IMR-90 (cell line): ENCODE results near the gene CC2D1A. TPM values are rescaled to one million over a fixed set of nuclear protein-coding genes. Genes with fewer than 3 reads are reported as not detected.
A peak's percentile ranks its signal among the peaks of the same experiment; 100 is the strongest.

Source experiments
- ATAC-seq: fragments of 200-7000 bp; cut with Tn5 transposase; 2 replicates; pipeline ENCODE4 v1.9.1; 2020; ENCODE audit warnings: low read depth, mild to moderate bottlenecking, moderate library complexity
- BruUV-seq: library from RNA; stranded (reverse); fragments of 400-500 nt; replicated peaks from 2 replicates; lab custom pipeline; 2021; lab: Mats Ljungman, UMichigan
- CTCF ChIA-PET: fragments of 300-600 bp; formaldehyde crosslinking; extraction: SDS; loops from one replicate; lab custom pipeline; 2021; ENCODE audit warnings: antibody characterized with exemption; lab: Yijun Ruan, JAX
- POLR2A ChIA-PET: fragments of 300-600 bp; sonication (Branson Sonifier 250); formaldehyde crosslinking; loops from one replicate; lab custom pipeline; 2022; ENCODE audit warnings: antibody characterized with exemption; ENCODE audit not compliant: unreplicated experiment; lab: Charles Lee
- DNase-seq: peaks from one replicate; pipeline ENCODE4 v3.0.0; 2013
- H2AFZ ChIP-seq: replicated peaks from 2 replicates; pipeline ENCODE3; 2013; ENCODE audit warnings: low read length, mild to moderate bottlenecking; ENCODE audit not compliant: poor library complexity
- H2AK5ac ChIP-seq: 2 replicates; pipeline ENCODE4 v1.6.1; 2013; ENCODE audit warnings: low read depth, low read length, inconsistent platforms
- H2AK9ac ChIP-seq: replicated peaks from 2 replicates; pipeline ENCODE3; 2013; ENCODE audit warnings: mild to moderate bottlenecking, low read depth, low read length, moderate library complexity; ENCODE audit not compliant: poor library complexity
- H2BK120ac ChIP-seq: 2 replicates; pipeline ENCODE4 v1.6.1; 2013; ENCODE audit warnings: low read depth, low read length, inconsistent platforms
- H2BK15ac ChIP-seq: 3 replicates; pipeline ENCODE4 v1.6.1; 2013; ENCODE audit warnings: low read depth, low read length, inconsistent platforms
- H2BK20ac ChIP-seq: 2 replicates; pipeline ENCODE4 v1.6.1; 2013; ENCODE audit warnings: low read depth, mild to moderate bottlenecking, inconsistent platforms, low read length, moderate library complexity
- H2BK5ac ChIP-seq: 2 replicates; pipeline ENCODE4 v1.6.1; 2013; ENCODE audit warnings: mild to moderate bottlenecking, low read depth, low read length, inconsistent platforms; ENCODE audit not compliant: poor library complexity, severe bottlenecking
- H3K14ac ChIP-seq: replicated peaks from 2 replicates; pipeline ENCODE4 v1.6.1; 2013; ENCODE audit warnings: low read depth, low read length, inconsistent platforms
- H3K18ac ChIP-seq: 2 replicates; pipeline ENCODE4 v1.6.1; 2013; ENCODE audit warnings: low read depth, low read length, control low read depth
- H3K23ac ChIP-seq: 2 replicates; pipeline ENCODE4 v1.6.1; 2013; ENCODE audit warnings: low read depth, low read length, inconsistent platforms
- H3K27ac ChIP-seq: 2 replicates; pipeline ENCODE4 v1.5.1; 2013; ENCODE audit warnings: mild to moderate bottlenecking, control low read depth, low read length; ENCODE audit not compliant: insufficient read depth
- H3K27me3 ChIP-seq: 2 replicates; pipeline ENCODE4 v1.6.1; 2013; ENCODE audit warnings: low read length; ENCODE audit not compliant: control insufficient read depth, insufficient read depth
- H3K36me3 ChIP-seq: 2 replicates; pipeline ENCODE4 v1.6.1; 2013; ENCODE audit warnings: low read length, mixed read lengths; ENCODE audit not compliant: control insufficient read depth, insufficient read depth
- H3K4ac ChIP-seq: 2 replicates; pipeline ENCODE4 v1.6.1; 2013; ENCODE audit warnings: low read depth, low read length, inconsistent platforms
- H3K4me1 ChIP-seq: 2 replicates; pipeline ENCODE4 v1.6.1; 2013; ENCODE audit warnings: low read length, mixed read lengths; ENCODE audit not compliant: control insufficient read depth, insufficient read depth
- H3K4me2 ChIP-seq: 2 replicates; pipeline ENCODE4 v1.6.1; 2013; ENCODE audit warnings: low read depth, mild to moderate bottlenecking, control low read depth, low read length, moderate library complexity
- H3K4me3 ChIP-seq: 2 replicates; pipeline ENCODE4 v1.5.1; 2013; ENCODE audit warnings: low read depth, mild to moderate bottlenecking, control low read depth, low read length, moderate library complexity; ENCODE audit not compliant: insufficient read depth
- H3K56ac ChIP-seq: 2 replicates; pipeline ENCODE4 v1.6.1; 2013; ENCODE audit warnings: low read length, inconsistent platforms; ENCODE audit not compliant: insufficient read depth; ENCODE audit errors: extremely low read depth
- H3K79me1 ChIP-seq, 2 experiments: 2 replicates each; pipeline ENCODE4 v1.6.1; 2013; ENCODE audit warnings: low read length in 2 of 2, inconsistent platforms in 1 of 2, low read depth in 1 of 2
- H3K9ac ChIP-seq: 2 replicates; pipeline ENCODE4 v1.6.1; 2013; ENCODE audit warnings: low read depth, low read length, control low read depth
- H3K9me1 ChIP-seq: 2 replicates; pipeline ENCODE4 v1.6.1; 2013; ENCODE audit warnings: low read length, inconsistent platforms; ENCODE audit not compliant: insufficient read depth
- H3K9me3 ChIP-seq: 2 replicates; pipeline ENCODE4 v1.6.1; 2013; ENCODE audit warnings: low read length; ENCODE audit not compliant: control insufficient read depth, insufficient read depth
- H4K20me1 ChIP-seq: 2 replicates; pipeline ENCODE4 v1.6.1; 2013; ENCODE audit warnings: low read length, inconsistent platforms; ENCODE audit not compliant: insufficient read depth
- H4K5ac ChIP-seq: 2 replicates; pipeline ENCODE4 v1.6.1; 2013; ENCODE audit warnings: mild to moderate bottlenecking, low read depth, low read length, control low read depth
- H4K8ac ChIP-seq, 2 experiments: 2 replicates each; pipeline ENCODE4 v1.6.1; 2013; ENCODE audit warnings: low read depth in 2 of 2, low read length in 2 of 2, control low read depth in 1 of 2, inconsistent platforms in 1 of 2
- H4K91ac ChIP-seq: 2 replicates; pipeline ENCODE4 v1.6.1; 2013; ENCODE audit warnings: low read depth, low read length, inconsistent platforms; ENCODE audit not compliant: insufficient read depth
- BHLHE40 ChIP-seq: fragments of 150-350 bp; IDR thresholded peaks from 2 replicates; pipeline ENCODE4 v1.6.1; 2016; ENCODE audit warnings: mild to moderate bottlenecking, low read depth, low read length
- CEBPB ChIP-seq: IDR thresholded peaks from 2 replicates; pipeline ENCODE4 v1.6.1; 2012; ENCODE audit warnings: low read depth, low read length, improper control_type of control experiment
- ELK1 ChIP-seq: fragments of 150-350 bp; IDR thresholded peaks from 2 replicates; pipeline ENCODE4 v1.6.1; 2016; ENCODE audit warnings: low read depth, mild to moderate bottlenecking, low read length, moderate library complexity, borderline replicate concordance
- FOS ChIP-seq: fragments of 150-350 bp; IDR thresholded peaks from 2 replicates; pipeline ENCODE4 v1.6.1; 2016; ENCODE audit warnings: low read depth, low read length
- MAFK ChIP-seq: IDR thresholded peaks from 2 replicates; pipeline ENCODE4 v1.6.1; 2012; ENCODE audit warnings: low read depth, low read length, improper control_type of control experiment
- MAZ ChIP-seq: IDR thresholded peaks from 2 replicates; pipeline ENCODE4 v1.6.1; 2012; ENCODE audit warnings: low read depth, mild to moderate bottlenecking, low read length, improper control_type of control experiment, moderate library complexity, borderline replicate concordance
- MXI1 ChIP-seq: IDR thresholded peaks from 2 replicates; pipeline ENCODE4 v1.6.1; 2012; ENCODE audit warnings: low read depth, mild to moderate bottlenecking, low read length, moderate library complexity, borderline replicate concordance
- NFE2L2 ChIP-seq: fragments of 150-350 bp; IDR thresholded peaks from 2 replicates; pipeline ENCODE4 v1.6.1; 2016; ENCODE audit warnings: low read depth, mild to moderate bottlenecking, low read length
- POLR2A ChIP-seq: IDR thresholded peaks from 2 replicates; pipeline ENCODE4 v1.6.1; 2012; ENCODE audit warnings: mild to moderate bottlenecking, low read depth, low read length
- RAD21 ChIP-seq: IDR thresholded peaks from 2 replicates; pipeline ENCODE4 v1.6.1; 2012; ENCODE audit warnings: low read length, improper control_type of control experiment
- RCOR1 ChIP-seq: IDR thresholded peaks from 2 replicates; pipeline ENCODE4 v1.6.1; 2012; ENCODE audit warnings: mild to moderate bottlenecking, low read length, improper control_type of control experiment; ENCODE audit not compliant: insufficient replicate concordance
- RFX5 ChIP-seq: IDR thresholded peaks from 2 replicates; pipeline ENCODE4 v1.8.0; 2012; ENCODE audit warnings: low read depth, mild to moderate bottlenecking, low read length, moderate library complexity
- SMC3 ChIP-seq: fragments of 150-350 bp; IDR thresholded peaks from 2 replicates; pipeline ENCODE4 v1.6.1; 2016; ENCODE audit warnings: low read depth, mild to moderate bottlenecking, antibody characterized with exemption, low read length, moderate library complexity
- USF2 ChIP-seq: fragments of 150-350 bp; IDR thresholded peaks from 2 replicates; pipeline ENCODE4 v1.6.1; 2017; ENCODE audit warnings: mild to moderate bottlenecking, antibody characterized with exemption, low read length, low read depth
- WGBS, 2 experiments: methylation state at CpG; one replicate each; pipeline versions ENCODE4 v1.1.5 to v1.1.7; 2013; ENCODE audit warnings: missing lambda C conversion rate in 2 of 2; ENCODE audit not compliant: insufficient read length in 1 of 2; ENCODE audit errors: extremely low coverage in 2 of 2; 5-methylcytosine and 5-hydroxymethylcytosine counted together
- dilution Hi-C: fragments of 300-500 bp; cut with HindIII; formaldehyde crosslinking; loops from one replicate; pipeline ENCODE4 v1.14.3; 2018; ENCODE audit warnings: low sequenced_read_pairs; ENCODE audit not compliant: unreplicated experiment
- in situ Hi-C: fragments of 300-500 bp; cut with MboI; formaldehyde crosslinking; loops from 3 replicates; pipeline ENCODE4 v1.14.3; 2019; ENCODE audit warnings: low sequenced_read_pairs, inconsistent platforms, mixed read lengths
- intact Hi-C: fragments of 100-400 bp; cut with micrococcal nuclease; formaldehyde crosslinking; loops from 2 replicates; pipeline ENCODE4 v1.10.0; 2022
- polyA plus RNA-seq, 3 experiments: library from polyadenylated mRNA; depleted of rRNA; stranded (reverse); fragments of >200 nt; gene quantifications; 2 replicates each; pipeline ENCODE4 v1.2.3, GENCODE V29; 2012; ENCODE audit warnings: low replicate concordance in 1 of 3
- total RNA-seq: library from RNA; depleted of rRNA; stranded (reverse); fragments of >200 nt; gene quantifications from 2 replicates; pipeline ENCODE4 v1.2.3, GENCODE V29; 2012
- TF ChIP-seq, protein P1 (sequence below): conservative IDR thresholded peaks from 2 replicates; pipeline ENCODE4 v1.5.1; 2012; ENCODE audit warnings: mild to moderate bottlenecking, low read depth, low read length, improper control_type of control experiment

Gene CC2D1A
- total and polyA plus RNA-seq, 2 of the 4 experiments (the other 2 are of a cell fraction) = 4.1 to 14.7 TPM

- intact Hi-C loops (no loop called here), dilution Hi-C loops (no loop called here), in situ Hi-C loops (loop anchor here (25.0 kb wide), 1 partner anchor 585 kb away; no protein-coding TSS in a partner anchor)
- Histone ChIP-seq H4K91ac (no peak overlapping the region), H3K4me3 (no peak overlapping the region), H4K20me1 (no peaks in the 10 kb centered on the region), H3K18ac (no peak overlapping the region), H4K8ac (no peak overlapping the region), H3K4me1 (no peaks in the 10 kb centered on the region; the same call in 1 of the 2 replicates), H3K79me1 (peaks cover 4 to 11% of the 10 kb centered on the region in 2 experiments; a peak in 1 of 4 replicates), H3K56ac (no peak overlapping the region), H3K14ac (no peak overlapping the region), H2BK5ac (no peak overlapping the region), H3K23ac (peak overlapping the region; percentile 51), H4K5ac (no peak overlapping the region), H3K9ac (no peak overlapping the region), H3K9me3 (no peaks in the 10 kb centered on the region), H2AK9ac (peak overlapping the region; percentile 37), H2BK120ac (0 out of 2 replicates have a peak overlapping the region, but pooled peaks have one; percentile 30), H3K9me1 (0 out of 2 replicates have a peak, but pooled peaks cover 6% of the 10 kb centered on the region), H3K4ac (peak overlapping the region; percentile 26; the same call in 1 of the 2 replicates), H2AFZ (peak overlapping the region; percentile 49), H3K4me2 (no peak overlapping the region), H2BK15ac (no peak overlapping the region), H2AK5ac (no peak overlapping the region), H3K36me3 (no peaks in the 10 kb centered on the region), H3K27ac (no peak overlapping the region), H3K27me3 (no peaks in the 10 kb centered on the region), H2BK20ac (no peak overlapping the region)
- ATAC-seq (no peak), DNase-seq (no peak)
- WGBS, 2 experiments = no CpG with 5 or more reads among the region's 5 CpGs
- no TSS peak for BruUV-seq
- ChIA-PET POLR2A (no interaction called here), CTCF (no interaction called here)
- TF ChIP-seq FOS (no peak), RFX5 (no peak), SMC3 (no peak), RAD21 (no peak), NFE2L2 (no peak), USF2 (no peak), BHLHE40 (no peak), POLR2A (no peak), ELK1 (no peak), MXI1 (no peak), MAFK (no peak), MAZ (no peak), CEBPB (no peak), RCOR1 (no peak)
- TF ChIP-seq, protein P1, sequence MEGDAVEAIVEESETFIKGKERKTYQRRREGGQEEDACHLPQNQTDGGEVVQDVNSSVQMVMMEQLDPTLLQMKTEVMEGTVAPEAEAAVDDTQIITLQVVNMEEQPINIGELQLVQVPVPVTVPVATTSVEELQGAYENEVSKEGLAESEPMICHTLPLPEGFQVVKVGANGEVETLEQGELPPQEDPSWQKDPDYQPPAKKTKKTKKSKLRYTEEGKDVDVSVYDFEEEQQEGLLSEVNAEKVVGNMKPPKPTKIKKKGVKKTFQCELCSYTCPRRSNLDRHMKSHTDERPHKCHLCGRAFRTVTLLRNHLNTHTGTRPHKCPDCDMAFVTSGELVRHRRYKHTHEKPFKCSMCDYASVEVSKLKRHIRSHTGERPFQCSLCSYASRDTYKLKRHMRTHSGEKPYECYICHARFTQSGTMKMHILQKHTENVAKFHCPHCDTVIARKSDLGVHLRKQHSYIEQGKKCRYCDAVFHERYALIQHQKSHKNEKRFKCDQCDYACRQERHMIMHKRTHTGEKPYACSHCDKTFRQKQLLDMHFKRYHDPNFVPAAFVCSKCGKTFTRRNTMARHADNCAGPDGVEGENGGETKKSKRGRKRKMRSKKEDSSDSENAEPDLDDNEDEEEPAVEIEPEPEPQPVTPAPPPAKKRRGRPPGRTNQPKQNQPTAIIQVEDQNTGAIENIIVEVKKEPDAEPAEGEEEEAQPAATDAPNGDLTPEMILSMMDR = no peak
These were observed 33.7 kb upstream of the CC2D1A start for GRCh38 chr19:13872339-13872694.
